HG03045 (cell line): ENCODE data around the gene CNR2.
"Not testable (repeated sequence)": the region's sequence is repeated elsewhere in the genome, so short reads cannot be mapped to it uniquely, and the experiment has no call there.

Source experiments
- ATAC-seq: cut with Tn5 transposase; IDR thresholded peaks from one replicate; pipeline ENCODE4 v1.9.1; 2021; ENCODE audit warnings: mild to moderate bottlenecking, moderate library complexity; ENCODE audit not compliant: unreplicated experiment

The CNR2 gene

DNA sequence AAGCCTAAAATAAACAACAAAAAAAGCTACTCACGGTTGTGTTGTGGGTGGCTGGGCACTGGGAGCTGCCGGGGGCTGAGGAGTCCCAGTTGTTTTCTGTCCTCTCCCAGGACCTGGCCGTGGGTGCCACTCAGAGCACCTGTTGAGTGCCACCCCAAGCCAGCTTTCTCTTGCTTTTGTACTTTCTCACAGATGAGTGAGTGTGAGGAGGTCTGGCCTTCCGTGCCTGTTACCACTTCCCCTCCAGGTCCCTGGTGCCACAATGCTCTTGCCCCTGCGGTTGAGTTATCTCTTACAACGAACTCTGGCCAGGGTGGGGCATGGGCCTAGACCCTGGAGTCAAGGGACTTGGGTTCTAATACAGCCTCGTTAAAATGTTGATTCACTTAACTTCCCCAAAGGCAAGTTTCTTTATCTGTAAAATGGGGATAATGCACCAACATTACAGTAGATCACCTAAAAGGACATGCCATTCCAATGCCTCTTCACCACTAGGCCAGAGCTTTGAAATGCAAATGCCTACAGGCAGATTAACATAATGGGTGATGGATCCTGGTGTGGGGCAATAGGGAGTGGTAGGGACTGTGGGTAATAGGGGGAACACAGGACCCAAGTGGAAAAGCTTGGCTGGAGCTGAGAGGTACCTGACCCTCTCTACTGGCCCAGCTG is at the start of gene CNR2:
Gene CNR2 (minus strand): TSS at position 151 of the 669 bp plus-strand sequence. CDS start 37,745 bp downstream, outside the sequence.
- no peak for ATAC-seq

DNA sequence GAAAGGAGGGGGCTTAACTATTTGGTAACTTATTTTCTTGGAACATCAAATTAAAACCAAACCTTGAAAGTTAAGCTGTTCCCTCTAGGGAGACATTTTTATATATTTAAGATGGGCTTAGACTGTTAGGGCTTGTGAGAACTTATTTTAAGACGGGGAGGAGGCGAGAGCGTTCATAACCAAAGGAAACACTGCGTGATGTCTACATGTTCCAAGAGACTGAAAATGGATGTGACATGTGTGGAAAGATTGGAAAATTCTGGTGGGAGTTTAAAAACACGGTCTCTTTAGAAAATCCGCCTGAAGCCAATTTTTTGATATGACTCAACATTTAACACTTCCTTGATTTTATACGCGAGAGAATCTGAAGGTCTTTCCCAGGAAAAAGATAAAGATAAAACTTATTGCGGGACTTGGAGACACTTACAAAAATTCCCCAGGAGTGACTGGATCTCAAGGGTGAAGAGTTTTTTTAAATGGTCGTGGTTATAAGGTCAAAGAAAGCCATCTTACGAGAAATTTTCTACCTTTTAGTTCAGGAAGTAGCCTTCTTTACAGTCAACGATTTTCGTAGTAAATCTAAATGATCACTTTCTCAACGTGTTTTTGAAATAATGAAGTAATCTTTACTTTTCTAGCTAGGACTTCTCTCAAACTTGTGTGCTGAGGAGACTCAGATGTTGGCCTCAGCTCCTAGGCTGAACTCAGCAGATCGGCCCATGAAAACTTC is 47.3 kb upstream of the CNR2 start:
- no peak for ATAC-seq

DNA sequence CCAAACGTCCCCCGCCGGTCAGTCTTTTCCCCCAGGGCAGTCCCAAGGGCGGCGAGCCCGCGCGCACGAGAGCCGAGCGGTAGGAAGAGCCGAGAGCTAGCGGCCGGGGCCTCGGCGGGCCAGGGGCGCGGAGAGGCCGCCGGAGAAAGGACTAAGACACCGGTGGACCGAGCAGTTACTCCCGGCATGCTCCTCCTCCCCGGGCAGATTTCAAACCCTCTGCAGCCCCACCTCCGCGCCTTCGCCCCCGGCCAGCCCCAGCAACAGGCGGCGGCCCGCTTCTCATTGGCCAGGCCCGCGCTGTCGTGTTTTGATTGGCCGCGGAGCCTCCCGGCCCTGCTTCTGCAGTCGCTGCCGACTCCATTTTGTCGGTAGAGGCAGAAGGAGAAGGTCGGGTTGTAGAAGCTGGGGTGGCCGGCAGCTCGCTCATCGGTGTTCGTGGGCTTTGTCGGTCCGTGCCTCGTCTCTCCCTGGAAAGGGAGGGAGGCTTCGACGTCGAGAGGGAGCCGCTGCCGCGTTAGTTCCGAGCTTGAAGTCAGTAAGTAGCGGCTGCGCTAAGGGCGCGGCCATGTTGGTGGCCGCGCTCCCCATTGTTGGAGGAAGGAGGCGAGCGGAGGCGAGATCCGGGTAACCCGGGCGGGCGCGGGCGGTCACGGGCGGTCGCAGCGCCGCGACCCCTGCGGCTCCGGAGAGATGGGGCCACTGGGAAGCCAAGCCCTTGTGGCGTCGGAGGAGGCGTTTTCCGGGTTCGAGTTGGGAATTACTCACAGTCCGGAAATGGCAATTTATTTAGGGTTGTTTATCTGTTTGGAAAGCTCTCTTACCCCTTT is 46.5 kb upstream of the CNR2 start, which contains the start of gene PNRC2:
Gene PNRC2 (plus strand): TSS at position 368 of the 830 bp plus-strand sequence. CDS start 1,630 bp downstream, outside the sequence.
- ATAC-seq: peak; percentile 87

DNA sequence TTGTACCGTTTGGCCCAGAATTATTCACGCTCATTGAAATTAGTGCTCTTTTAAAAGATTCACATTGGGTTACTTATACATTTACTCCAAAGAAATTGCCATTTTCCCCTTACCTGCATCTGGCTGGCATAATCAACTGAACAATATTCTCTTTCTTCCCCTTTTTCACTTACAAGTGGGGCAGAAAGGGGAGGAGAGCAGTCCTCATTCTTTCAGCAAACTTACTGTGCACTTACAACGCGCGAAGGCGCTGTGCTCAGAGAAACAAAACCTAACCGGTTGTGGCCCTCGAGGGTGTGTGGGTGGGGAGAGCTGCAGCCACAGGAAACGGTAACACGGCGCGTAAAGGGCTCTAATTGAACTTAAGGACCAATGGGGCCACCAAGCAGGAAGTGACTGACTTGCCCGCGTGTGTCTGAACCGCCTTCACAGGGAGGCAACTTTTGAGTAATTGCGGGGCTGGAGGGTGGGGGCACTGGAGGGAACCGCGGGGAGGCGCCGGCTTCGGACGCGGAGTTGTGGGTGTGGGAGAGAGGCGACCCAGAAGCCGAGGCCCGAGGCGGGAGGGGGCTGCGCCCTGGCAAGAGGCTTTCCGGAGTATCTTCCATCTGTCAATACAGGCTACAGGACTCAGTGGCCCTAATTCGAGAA is 45.8 kb upstream of the CNR2 start:
- ATAC-seq: peak; percentile 58

DNA sequence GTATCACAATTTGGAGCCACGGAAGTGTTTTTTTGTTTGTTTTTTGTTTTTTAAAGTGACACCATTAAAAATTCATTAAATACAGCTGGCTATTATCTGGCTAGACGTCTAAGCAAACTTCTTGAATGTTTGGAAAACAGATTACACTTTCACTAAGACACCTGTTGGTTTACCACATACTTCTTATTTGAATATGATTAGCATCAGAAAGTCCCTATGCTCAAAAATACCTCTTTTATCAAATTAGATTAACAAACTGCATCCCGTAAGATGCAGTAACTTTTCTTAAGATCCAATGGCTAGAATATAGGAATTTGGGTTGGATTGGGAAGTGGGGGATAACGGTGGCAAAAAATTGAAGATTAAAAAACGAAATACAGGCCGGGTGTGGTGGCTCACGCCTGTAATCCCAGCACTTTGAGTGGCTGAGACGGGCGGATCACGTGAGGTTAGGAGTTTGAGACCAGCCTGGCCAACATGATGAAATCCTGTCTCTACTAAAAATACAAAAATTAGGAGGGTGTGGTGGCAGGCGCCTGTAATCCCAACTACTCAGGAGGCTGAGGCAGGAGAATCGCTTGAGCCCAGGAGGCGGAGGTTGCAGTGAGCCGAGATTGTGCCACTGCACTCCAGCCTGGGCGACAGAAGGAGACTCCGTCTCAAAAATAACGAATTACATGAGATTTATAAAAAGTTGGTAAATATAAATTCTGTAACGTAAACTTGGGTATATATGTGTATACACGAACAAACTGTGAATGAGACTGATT is 45.1 kb upstream of the CNR2 start:
- ATAC-seq: not testable (repeated sequence)

DNA sequence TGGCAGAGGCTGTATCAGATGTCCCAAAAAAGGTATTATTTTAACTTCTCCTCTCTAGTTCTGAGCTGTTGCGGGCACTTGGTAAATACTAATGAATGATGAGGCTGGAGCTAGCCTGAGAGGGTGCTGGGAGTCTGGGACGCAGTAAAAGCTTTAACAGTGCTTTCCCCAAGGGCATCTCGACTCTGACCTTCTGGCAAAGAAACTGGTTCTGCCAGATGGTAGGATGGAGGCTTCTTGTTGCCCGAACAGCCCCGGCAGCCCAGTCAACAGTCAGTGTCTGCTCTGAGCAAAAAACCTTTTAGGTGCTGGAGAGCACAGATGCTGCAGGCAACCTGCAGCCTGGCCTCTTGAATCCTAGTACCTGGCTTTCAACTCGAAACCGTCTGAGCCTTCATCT is 43.9 kb upstream of the CNR2 start:
- no peak for ATAC-seq

DNA sequence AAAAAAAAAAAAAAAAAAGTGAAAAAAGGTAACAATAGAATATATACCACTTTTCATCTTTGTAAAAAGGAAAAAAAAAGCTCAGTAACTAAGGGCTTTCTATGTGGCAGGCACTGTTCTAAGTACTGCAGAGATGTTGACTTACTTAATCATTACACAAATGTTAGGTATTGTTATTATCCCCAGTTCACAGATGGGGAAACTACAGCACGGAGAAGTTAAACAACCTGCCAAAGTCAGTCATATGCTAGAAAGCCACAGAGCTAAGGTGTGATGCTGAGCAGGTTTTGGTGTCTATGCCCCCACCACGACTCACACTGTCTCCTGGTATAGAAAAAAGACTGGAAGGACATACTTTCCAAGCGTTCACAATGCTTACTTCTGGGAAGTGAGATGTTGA is 39.9 kb upstream of the CNR2 start:
- no peak for ATAC-seq

DNA sequence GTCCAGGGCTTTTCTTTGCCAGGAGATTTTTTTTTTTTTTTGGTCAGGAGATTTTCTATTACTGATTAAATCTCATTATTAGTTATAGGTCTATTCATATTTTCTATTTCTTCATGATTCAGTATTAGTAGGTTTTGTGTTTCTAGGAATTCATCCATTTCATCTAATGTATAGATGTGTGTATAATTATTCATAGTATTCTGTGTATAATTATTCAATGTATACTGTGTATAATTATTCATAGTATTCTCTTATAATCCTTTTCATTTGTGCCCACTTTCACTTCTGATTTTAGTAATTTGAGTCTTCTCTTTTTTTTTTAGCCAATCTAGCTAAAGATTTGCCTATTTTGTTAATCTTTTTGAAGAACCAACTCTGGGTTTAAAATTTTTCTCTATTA is 34.2 kb upstream of the CNR2 start:
- ATAC-seq: no peak

DNA sequence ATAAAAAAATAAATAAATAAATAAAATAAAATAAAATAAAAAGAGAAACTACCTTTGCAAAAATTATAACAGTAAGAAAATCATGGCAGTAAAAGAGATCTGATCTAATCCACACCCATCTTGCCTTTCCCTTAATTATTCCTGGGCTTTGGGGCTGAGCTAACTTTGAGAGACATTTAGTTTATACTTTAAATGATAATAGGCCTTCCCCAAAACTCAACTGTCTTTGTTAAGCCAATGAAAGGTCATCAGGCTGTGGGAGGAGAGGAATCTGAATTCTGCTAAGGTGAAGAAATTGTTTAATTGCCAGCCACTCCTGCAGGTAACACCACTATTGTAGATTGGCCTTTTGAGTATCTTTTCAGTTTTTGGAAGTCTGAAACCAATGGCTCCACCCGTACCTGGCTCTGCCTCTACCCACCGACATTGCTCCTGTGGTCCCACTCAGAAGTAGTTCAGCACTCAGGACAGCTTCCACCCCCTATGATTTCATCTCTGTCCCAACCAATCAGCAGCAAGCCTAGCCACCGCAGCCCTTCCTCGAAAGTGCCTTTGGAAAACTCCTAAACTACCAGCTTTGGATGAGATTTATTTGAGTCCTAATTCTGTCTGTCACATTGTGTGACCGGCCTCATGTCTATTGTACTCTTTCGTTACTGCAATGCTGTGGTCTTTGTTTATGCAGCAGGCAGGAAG is 23.5 kb upstream of the CNR2 start:
- ATAC-seq: no peak

DNA sequence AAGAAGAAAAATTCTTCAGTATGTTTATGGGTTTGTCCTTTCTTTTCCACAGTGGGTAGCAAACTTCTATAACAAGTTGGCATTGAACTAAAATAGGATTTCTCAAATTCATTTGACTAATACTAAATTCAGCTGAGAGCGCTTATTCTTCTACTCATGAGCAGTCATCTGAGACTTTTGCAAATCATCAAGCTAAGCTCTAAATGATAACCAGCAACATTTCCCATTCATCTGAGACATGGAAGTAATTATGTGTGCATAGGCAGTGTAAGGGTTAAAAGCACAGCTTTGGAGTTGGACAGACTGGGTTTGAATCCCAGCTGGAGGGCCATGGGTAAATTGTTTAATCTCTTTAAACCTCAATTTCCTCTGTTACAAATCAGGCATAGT is 18.3 kb upstream of the CNR2 start:
- ATAC-seq: no peak

DNA sequence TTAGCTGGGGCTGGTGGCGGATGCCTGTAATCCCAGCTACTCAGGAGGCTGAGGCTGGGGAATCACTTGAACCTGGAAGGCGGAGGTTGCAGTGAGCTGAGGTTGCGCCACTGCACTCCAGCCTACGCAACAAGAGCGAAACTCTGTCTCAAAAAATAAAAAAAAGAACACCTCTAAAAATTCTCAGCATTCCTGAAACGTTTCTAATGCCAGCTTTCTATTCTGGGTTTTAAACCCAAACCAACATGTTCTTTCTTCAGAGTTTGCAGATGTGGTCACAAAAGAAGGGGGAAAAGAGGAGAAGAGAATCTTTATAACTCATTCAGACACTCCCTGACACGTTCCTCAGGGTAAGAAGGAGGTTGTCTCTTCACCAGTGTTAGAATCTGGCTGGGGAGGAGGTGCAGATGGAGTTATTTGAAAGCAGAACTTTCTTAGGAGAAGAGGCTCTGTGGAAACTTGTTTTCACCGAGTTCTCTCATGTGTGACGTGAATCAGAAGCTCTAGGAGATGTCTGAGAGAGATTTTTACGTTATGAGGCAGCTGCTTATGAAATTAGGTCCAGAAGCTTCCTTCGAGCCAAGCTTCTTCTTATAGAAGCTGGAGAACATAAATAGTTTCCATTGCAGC is 17.8 kb upstream of the CNR2 start:
- no peak for ATAC-seq

DNA sequence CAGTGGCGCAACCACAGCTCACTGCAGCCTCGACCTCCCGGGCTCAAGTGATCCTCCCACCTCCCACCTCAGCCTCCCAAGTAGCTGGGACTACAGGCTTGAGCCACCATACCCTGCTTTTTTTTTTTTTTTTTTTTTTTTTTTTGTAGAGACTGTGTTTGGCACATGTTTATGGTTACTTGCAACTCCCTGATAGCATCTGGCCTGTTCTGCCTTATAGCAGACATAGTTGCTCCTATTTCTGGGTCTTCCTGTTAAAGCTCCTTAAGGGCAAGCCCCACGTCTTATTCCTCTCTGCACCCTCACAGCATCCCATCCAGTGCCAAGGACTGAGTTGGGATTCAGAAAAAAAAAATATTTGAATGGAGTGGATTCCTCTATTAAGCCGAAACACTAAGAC is 17.1 kb upstream of the CNR2 start:
- no peak for ATAC-seq

DNA sequence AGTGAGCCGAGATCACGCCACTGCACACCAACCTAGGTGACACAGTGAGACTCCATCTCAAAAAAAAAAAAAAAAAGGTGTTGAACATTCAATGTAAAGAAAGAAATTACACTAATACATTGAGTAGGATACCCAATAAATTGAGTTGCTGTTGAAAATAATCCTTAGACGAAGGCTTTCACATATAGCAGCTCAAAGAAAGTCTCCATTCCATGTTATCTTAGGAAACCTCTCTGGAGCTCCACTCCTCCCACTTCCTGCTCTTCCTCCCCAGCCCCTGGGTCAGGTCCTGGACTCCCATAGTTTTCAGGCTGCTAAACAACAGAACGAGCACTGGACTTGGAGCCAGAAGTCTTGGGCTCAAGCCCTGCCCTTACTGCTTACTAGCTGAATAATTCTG is 15.6 kb upstream of the CNR2 start:
- ATAC-seq: no peak

DNA sequence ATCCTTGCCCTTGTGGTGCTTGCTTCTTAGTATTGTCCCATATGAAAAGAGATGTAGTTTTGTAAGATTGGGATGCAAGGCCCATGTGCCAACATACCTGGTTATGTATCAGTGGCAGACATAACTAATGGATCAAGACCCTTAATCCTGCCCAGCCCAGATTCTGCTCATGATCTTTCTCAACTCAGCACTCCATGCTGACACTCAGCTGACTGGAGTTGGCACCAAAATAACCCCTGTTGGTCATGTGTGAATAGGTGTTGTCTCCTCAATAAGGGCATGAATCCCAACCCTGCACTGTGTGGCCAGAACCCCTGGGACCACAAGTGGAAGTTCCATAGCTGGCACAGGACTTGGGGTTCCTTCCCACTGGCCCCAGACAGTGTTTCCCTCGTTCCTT is 13.9 kb upstream of the CNR2 start:
- ATAC-seq: no peak

DNA sequence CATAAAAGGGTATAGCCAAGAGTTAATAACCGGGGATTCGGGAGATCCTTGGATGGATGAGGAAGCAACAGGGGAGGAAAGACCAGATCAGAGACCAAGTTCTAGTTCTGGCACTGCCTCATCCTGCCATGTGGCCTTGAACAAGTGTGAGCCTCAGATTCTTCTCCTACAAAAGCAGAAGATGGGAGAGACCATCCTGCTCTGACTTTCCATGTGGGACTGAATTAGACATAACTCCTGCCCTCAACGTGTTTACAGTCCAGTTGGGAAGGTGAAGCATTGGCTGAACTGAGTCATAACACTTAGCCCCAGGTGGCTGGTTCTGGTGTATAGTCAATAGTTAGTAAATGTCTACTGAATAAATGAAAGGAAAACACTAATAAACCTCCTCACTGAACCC is 12.1 kb upstream of the CNR2 start:
- ATAC-seq: no peak

DNA sequence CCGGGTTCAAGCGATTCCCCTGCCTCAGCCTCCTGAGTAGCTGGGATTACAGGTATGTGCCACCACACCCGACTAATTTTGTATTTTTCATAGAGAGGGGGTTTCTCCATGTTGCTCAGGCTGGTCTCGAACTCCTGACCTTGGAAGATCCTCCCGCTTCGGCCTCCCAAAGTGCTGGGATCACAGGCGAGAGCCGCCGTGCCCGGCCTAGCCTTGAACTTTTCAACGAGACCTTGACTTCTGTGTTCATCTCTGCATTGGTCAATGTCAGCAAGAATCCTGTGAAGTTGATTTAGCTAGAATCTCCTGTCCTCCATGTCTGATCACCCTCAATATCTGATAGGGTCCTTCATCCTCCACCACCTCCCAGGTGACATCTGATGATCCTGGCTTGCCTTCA is 11.4 kb upstream of the CNR2 start:
- ATAC-seq: no peak

DNA sequence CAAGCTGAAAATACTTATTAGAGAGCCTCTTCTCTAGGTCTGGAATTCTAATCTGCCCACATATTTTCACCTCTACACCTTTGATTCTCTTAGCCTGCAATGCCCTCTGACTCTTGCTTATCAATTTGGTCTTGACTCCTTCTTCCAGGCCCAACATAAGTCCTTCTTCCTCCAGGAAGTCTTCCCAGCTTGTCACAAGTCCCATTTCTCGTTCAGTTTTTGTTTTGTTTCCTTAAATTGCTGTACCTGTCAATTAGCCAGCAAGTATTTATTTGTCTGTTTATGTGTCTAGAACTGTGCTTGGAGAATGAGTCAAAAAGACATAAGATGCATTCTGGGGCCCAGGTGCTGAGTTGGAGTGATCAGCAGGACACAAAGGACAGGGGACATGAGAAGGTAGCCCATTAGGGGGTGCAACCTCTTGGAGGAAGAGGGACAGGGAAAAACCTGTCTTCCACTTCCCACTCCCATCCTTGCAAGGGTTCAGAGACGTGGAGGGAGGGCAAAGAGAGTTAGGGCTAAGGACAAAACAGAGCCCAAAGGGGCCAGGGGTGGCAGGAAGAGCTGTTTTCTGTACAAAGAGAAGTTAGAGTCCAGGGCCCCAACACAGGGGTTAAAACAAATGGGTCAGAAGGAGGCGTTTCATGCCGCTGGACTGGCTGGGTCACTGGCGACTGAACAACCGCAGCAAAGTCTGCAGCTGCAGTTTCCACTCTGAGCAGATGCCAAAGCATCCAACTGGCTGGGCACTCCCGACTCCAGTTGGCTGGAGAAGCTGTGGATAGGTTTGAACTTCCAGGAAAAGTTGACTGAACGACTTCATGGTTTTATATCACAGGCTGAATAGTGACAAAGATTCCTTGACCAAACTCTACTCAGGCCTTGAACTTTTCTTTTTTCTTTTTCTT is 10.7 kb upstream of the CNR2 start:
- no peak for ATAC-seq

DNA sequence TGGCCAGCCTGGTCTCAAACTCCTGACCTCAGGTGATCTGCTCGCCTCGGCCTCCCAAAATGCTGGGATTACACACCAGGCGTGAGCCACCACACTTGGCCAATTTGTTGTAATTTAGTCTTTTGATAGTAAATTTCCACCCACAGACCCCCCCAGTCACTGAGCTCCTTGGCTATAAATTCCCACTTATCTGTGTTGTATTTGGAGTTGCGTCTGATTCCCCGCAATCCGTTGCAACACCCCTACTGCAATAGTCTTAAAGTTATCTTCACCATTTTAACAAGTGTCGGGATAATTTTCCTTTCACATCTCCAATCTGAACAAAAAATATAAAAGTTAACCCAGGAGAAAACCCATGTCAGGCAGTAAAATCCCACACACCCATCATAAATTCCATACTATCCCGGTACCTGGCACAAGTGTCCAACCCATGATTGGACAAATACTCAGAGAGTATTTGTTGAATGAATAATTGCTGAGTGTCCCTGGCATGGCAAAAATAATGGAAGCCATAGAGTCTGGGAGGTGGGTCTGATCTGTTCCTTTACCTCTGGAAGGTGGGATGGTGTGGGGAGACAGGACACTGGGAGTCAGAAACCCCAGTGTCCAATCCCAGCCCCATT is 9.3 kb upstream of the CNR2 start:
- ATAC-seq: no peak
